ENCODE results near the gene PTH2R.
"Not testable (repeated sequence)": the region's sequence is repeated elsewhere in the genome, so short reads cannot be mapped to it uniquely, and the experiment has no call there.

PTH2R gene

DNA sequence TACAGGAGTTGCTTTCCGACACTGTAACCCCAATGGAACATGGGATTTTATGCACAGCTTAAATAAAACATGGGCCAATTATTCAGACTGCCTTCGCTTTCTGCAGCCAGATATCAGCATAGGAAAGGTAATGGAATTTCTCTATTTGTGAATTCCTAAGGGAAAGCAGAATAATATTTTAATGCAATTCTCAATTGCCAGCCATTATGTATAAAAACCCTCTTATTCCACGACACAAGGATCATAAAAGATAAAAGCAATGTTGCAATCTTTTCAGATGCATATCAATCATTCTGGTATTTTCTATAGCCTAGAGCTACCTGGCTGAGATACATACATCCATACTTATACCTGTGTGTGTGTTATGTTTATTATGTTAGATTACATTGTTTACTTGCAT lies 31.2 kb downstream of the PTH2R start:
- Histone ChIP-seq H3K4me1 (ENCODE audit: control insufficient read depth, low read length) (no peaks in the 10 kb centered on the region), H3K9me2 (replicated peaks; ENCODE audit: control insufficient read depth, low read length) (no peaks in the 10 kb centered on the region), H3K27me3 (ENCODE audit: control insufficient read depth, low read length) (no peaks in the 10 kb centered on the region), H3K4me2 (ENCODE audit: low read length) (no peak overlapping the region), H3K9me3 (ENCODE audit: control insufficient read depth, insufficient read depth, low read length) (no peaks in the 10 kb centered on the region), H3K27ac (ENCODE audit: low read depth, low read length) (no peak overlapping the region), H3K79me2 (ENCODE audit: control insufficient read depth, low read length) (no peaks in the 10 kb centered on the region), H4K20me1 (ENCODE audit: control insufficient read depth, insufficient read depth, low read depth, low read length) (no peaks in the 10 kb centered on the region), H3F3A (ENCODE audit: control insufficient read depth, insufficient read depth) (no peaks in the 10 kb centered on the region), H3K36me3 (ENCODE audit: control insufficient read depth, low read length) (no peaks in the 10 kb centered on the region), H3K4me3 (ENCODE audit: low read length) (no peak overlapping the region)
- TF ChIP-seq, protein P1, sequence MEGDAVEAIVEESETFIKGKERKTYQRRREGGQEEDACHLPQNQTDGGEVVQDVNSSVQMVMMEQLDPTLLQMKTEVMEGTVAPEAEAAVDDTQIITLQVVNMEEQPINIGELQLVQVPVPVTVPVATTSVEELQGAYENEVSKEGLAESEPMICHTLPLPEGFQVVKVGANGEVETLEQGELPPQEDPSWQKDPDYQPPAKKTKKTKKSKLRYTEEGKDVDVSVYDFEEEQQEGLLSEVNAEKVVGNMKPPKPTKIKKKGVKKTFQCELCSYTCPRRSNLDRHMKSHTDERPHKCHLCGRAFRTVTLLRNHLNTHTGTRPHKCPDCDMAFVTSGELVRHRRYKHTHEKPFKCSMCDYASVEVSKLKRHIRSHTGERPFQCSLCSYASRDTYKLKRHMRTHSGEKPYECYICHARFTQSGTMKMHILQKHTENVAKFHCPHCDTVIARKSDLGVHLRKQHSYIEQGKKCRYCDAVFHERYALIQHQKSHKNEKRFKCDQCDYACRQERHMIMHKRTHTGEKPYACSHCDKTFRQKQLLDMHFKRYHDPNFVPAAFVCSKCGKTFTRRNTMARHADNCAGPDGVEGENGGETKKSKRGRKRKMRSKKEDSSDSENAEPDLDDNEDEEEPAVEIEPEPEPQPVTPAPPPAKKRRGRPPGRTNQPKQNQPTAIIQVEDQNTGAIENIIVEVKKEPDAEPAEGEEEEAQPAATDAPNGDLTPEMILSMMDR (IDR thresholded peaks at IDR 0.05; ENCODE audit: low read depth, low read length, poor library complexity, severe bottlenecking) = no peak
- TF ChIP-seq EZH2phosphoT487 (IDR thresholded peaks at IDR 0.05; ENCODE audit: borderline replicate concordance, low read length) = no peak

DNA sequence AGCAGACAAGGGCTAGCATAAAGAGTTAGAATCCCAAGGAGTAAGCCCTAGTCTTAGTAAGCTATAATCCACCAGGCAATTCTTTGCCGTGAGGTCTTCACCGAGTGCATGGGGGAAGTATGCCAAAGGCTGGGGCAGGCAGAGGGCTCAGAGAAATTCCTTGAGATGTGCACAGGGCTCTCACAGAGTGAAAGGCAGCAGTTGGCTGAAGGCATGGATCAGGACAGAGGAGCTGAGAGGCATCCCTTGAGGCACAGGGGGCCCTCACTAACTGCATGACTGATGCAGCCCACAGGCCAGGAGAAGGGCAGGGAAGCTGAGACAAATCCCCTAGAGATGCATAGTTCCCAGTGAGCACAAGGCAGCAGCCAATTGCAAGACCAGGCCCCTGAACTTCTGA lies 34.1 kb downstream of the PTH2R start:
- H3K4me3 ChIP-seq (ENCODE audit: low read length) = no peak overlapping the region
- H4K20me1 ChIP-seq (ENCODE audit: control insufficient read depth, insufficient read depth, low read depth, low read length) = no peaks in the 10 kb centered on the region
- no peaks in the 10 kb centered on the region for H3K4me1 ChIP-seq (ENCODE audit: control insufficient read depth, low read length)
- no peaks in the 10 kb centered on the region for H3F3A ChIP-seq (ENCODE audit: control insufficient read depth, insufficient read depth)
- H3K79me2 ChIP-seq (ENCODE audit: control insufficient read depth, low read length) = no peaks in the 10 kb centered on the region
- no peak overlapping the region for H3K4me2 ChIP-seq (ENCODE audit: low read length)
- no peaks in the 10 kb centered on the region for H3K9me2 ChIP-seq (replicated peaks; ENCODE audit: control insufficient read depth, low read length)
- TF ChIP-seq EZH2phosphoT487 (IDR thresholded peaks at IDR 0.05; ENCODE audit: borderline replicate concordance, low read length) = no peak
- TF ChIP-seq, protein P1 (IDR thresholded peaks at IDR 0.05; ENCODE audit: low read depth, low read length, poor library complexity, severe bottlenecking) = no peak
- H3K36me3 ChIP-seq (ENCODE audit: control insufficient read depth, low read length) = no peaks in the 10 kb centered on the region
- no peaks in the 10 kb centered on the region for H3K27me3 ChIP-seq (ENCODE audit: control insufficient read depth, low read length)
- H3K9me3 ChIP-seq (ENCODE audit: control insufficient read depth, insufficient read depth, low read length) = no peaks in the 10 kb centered on the region
- H3K27ac ChIP-seq (ENCODE audit: low read depth, low read length) = no peak overlapping the region

DNA sequence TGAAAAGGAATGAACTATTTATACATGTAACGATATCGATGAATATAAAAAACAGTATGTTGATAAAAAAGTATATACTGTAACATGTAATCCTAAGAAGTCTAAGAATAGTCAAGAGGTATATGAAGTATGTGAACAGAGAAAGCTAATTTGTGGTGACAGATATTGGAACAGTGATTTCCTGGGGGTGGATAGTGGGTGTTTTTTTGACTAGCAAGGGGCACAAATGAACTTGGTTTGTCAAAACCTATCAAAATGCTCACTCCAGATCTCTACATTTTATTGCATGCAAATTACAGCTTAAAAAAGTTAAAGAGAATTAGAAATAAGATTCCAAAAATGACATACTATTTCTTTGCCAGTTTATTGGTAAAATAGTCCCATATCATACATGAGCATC lies 35.4 kb downstream of the PTH2R start:
- Histone ChIP-seq H3K4me3 (ENCODE audit: low read length) (no peak overlapping the region), H3K27ac (ENCODE audit: low read depth, low read length) (no peak overlapping the region), H3K36me3 (ENCODE audit: control insufficient read depth, low read length) (no peaks in the 10 kb centered on the region), H3K9me3 (ENCODE audit: control insufficient read depth, insufficient read depth, low read length) (no peaks in the 10 kb centered on the region), H3K9me2 (replicated peaks; ENCODE audit: control insufficient read depth, low read length) (no peaks in the 10 kb centered on the region), H3K4me1 (ENCODE audit: control insufficient read depth, low read length) (no peaks in the 10 kb centered on the region), H3K4me2 (ENCODE audit: low read length) (no peak overlapping the region), H4K20me1 (ENCODE audit: control insufficient read depth, insufficient read depth, low read depth, low read length) (no peaks in the 10 kb centered on the region), H3K79me2 (ENCODE audit: control insufficient read depth, low read length) (no peaks in the 10 kb centered on the region), H3F3A (ENCODE audit: control insufficient read depth, insufficient read depth) (no peaks in the 10 kb centered on the region), H3K27me3 (ENCODE audit: control insufficient read depth, low read length) (no peaks in the 10 kb centered on the region)
- TF ChIP-seq, protein P1 (IDR thresholded peaks at IDR 0.05; ENCODE audit: low read depth, low read length, poor library complexity, severe bottlenecking) = no peak
- TF ChIP-seq EZH2phosphoT487 (IDR thresholded peaks at IDR 0.05; ENCODE audit: borderline replicate concordance, low read length) = no peak

DNA sequence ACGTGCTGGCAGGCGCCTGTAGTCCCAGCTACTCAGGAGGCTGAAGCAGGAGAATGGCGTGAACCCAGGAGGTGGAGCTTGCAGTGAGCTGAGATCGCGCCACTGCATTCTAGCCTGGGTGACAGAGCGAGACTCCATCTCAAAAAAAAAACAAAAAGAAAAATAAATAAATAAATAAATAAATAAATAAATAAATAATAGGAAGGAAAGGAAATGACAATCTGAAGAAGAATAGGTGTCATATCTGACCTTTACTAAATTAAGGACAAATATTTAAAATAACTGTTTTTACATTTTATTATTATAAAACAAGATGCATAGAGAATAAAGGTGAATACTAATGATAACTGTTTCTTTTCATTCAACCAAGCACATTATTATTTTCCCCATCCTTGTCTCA lies 40.9 kb downstream of the PTH2R start:
- H4K20me1 ChIP-seq (ENCODE audit: control insufficient read depth, insufficient read depth, low read depth, low read length); H3K4me2 ChIP-seq (ENCODE audit: low read length); H3K27me3 ChIP-seq (ENCODE audit: control insufficient read depth, low read length); H3K79me2 ChIP-seq (ENCODE audit: control insufficient read depth, low read length); H3K36me3 ChIP-seq (ENCODE audit: control insufficient read depth, low read length); H3K27ac ChIP-seq (ENCODE audit: low read depth, low read length); H3K4me3 ChIP-seq (ENCODE audit: low read length); H3K9me3 ChIP-seq (ENCODE audit: control insufficient read depth, insufficient read depth, low read length); H3K4me1 ChIP-seq (ENCODE audit: control insufficient read depth, low read length); H3F3A ChIP-seq (ENCODE audit: control insufficient read depth, insufficient read depth); H3K9me2 ChIP-seq (replicated peaks; ENCODE audit: control insufficient read depth, low read length): not testable (repeated sequence)

All from DOHH2 (cell line).